ENCODE data around the gene NSUN4.
"Not testable (repeated sequence)": the region's sequence is repeated elsewhere in the genome, so short reads cannot be mapped to it uniquely, and the experiment has no call there.

The NSUN4 gene

DNA sequence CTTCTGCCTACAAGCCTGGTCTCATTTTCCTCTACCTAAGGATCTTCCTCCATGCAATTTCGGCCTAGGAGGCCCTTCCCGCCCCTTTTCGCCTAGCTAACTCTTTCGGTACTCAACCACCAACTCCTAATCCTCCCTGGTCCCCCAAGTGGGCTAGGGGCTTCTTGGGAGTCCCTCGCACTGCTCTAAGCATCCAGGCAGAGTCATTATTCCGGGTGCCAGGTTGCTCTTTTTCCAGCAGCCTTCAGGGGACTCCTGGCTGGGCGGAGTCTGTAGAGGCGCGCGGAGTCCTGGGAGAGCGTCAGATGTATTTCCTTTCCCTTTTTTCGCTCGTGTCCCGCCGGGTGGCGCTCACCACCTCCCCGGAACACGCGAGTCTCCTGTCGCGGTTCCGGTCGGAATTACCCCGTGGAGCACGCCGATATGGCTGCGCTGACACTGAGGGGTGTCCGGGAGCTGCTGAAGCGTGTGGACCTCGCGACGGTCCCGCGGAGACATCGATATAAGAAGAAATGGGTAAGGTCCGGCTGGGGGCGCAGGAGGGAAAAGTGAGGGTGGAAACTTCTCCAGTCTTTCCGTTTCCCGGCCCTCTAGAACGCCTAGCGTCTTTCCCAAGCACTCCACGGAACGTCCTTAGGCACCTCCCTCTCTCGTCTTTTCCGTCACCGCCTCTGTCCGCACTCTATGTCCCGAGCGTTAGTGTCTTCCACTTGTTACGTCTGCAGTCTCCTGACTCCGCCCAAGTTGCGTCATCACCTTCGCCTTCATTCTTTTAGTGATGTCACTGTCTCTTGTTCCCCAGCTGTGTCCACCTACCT lies at the start of gene NSUN4:
Gene NSUN4 (plus strand): TSS at position 404 of the 818 bp plus-strand sequence. CDS start 20 bp downstream, at position 424.
- DNase-seq, result peak; percentile 97

DNA sequence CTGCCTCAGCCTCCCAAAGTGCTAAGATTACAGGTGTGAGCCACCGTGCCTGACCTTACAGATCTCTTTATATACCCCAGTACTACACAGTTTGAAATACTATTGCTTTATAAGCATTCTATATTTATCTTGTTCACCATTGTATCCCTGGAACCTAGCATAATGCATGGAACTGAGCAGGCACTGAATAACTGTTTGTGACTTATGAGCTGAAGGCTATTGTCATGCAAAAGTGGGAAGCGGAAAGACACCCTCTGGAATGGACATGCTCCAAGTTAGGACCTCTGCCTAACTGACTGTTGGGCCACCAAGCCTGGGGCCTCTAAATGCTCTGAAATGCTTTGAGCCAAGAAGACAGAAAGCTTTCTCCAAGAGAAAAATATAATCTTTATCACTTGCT lies 45.3 kb upstream of the NSUN4 start:
- no peak for DNase-seq

DNA sequence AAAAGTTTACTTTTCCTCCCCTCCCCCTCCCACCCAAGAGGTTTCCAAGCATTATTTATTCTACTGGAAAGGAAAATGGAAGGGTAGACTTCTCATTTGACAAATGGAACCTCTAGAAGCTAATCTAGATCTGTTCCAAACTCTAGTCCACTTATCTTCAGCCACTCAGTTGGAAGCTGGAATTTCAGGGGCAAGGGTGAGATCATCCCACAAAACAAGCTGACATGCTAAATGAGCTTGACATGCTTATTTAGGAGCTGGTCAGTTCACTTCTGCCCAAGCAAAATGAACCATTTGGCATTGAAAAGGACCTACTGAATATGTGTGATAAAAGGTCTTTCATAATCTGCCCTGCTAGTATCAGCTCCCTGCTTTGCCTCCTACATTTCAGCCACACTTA lies 42.2 kb upstream of the NSUN4 start:
- DNase-seq, result no peak

DNA sequence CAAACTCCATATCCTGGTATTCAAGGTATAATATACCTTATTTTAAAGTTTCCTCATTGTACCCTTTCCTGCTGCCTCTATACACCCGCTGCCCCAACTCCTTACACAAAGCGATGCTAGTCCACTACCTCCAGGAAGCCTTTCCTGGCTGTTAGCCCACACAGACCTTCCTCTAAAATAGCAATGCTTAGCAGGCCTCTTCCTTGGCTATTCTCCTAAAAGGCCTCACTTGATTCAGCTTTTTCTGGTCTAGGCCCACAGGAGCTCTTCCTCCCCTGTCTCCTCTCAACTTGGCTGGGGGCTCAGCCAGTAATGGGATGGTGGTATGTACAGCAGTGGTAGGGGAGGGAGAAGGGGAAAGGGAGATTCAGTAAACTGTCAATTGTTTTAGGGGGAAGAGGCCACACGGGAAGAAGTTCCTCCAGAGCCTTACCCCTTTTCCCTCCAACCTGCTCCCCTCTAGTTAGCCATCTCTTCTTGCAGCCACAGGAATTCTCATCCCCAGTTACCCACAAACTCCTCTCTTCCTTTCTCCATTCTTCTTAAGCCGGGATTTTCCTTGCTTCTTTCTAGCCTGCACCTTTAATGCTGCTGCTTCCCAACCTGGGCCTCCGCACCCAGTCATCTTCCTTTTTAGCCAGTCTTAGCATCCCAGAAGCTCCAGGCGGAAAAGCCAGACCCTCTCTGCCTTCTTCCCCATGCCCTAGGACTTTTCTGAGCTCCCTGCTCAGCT lies 39.8 kb upstream of the NSUN4 start:
- DNase-seq, result no peak

DNA sequence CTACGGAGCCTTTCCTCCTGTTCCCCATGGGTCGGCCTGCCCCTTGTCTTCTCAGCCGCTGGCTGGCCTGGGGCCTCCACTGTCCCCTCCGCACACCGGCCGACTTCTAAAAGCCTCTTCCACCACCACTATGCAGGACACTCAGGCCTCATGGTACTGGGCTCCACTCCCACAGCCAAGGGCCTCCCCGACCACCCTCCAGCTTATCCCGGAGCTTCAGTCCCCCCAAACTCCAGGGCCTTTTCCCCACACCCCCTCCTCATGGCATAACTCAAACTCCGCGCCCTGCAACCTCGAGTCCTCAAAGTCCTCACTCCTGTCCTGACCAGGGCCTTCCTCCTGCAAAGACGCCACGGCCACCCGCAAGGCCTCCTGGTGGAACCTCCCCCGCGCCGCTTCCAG lies 39.2 kb upstream of the NSUN4 start:
- no peak for DNase-seq

DNA sequence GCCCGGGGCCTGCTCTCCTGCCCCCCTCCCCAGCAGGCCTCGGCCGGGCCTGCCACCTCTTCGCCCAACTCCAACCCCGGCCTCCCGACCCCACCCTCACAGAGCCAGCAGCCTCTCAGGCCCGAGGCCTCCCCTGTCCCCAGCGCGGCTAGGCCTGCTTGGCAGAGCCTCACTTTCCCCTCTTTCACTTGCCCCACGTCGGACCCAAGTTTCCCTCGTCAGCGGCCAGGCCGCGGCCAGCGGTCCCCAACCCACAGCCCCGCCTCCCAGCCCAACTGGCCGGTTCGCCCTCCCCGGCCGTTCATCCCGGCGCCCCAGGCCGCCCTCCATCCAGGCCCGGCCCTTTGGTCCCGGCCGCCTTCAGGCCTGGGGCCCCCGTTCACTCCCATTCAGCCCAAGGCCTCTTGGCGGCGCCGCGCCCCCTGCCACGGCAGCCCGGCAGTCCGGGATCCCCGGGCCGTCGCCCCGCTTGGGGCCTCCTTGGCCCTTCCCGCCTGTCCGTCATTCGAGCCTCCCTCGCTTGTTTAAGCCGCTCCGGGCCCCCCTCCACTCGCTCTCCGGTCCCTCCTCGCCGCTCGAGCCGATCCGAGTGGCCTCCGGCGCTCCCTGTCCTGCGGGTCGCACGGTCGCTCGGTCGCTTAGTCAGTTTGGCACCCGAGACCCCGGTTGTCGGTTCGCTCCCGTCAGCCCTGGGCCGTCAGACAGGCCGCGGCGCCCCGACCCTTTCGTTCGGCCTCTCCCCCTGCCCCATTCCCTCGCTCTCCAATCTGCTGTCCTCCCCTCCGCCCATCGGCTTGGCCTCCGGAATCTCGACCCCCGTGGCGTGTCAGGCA lies 38.6 kb upstream of the NSUN4 start:
- no peak for DNase-seq

DNA sequence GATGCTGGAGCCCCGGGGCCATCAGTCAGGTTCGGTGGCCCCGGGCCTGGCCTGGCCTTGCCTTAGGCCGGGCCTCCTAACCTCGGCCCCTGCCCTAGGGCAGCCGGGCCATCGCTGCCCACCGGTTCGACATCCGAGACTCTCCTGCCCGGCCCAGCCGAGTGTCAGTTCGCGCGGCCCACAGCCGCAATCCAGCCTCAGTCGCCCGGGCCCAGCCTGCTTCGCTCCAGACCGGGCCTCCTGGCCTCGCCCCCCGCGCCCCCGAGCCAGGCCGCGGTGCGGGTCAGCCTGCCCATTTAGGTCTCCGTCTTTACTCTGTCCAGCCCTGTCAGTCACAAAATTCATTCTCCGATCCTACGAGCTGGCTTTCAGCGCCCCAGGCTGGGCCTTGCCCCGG lies 38.0 kb upstream of the NSUN4 start:
- no peak for DNase-seq

DNA sequence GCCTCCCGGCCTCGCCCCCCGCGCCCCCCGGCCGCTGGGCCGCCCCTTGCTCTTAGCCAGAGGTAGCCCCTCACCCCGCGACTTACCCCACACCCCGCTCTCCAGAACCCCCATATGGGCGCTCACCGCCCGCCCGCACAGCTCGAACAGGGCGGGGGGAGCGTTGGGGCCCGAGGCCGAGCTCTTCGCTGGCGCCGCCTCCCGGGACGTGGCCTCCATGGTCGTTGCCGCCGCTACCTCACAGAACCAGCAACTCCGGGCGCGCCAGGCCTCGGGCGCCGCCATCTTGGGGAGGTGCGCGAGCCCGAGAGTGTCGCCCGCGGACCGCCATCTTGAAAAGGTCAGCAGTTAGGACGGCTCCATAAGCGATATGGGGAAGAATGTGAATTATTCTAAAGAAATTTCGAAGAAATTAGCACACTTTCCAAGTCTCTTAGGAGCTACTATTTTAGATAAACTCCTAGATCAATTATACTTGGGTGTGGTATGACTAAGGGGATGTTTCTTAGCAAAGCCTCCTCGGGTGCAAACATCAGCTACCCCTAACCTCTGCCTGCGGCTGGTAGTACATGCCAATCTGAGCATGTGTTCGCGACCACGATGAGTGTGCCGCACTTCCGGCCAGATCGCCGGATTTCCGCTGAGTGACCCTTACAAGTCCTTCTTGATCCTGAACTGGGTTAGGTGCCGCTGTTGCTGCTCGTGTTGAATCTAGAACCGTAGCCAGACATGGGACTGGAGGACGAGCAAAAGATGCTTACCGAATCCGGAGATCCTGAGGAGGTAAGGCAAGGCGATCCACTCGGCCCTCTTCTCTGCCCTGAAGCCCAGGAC lies 37.4 kb upstream of the NSUN4 start, which contains the start of the genes LRRC41 and UQCRH:
Gene LRRC41 (minus strand): TSS at position 579 of the 834 bp plus-strand sequence. CDS start 294 bp downstream, at position 285.
Gene UQCRH (plus strand): TSS at position 661 of the 834 bp plus-strand sequence. CDS start 69 bp downstream, at position 730.
- peak; percentile 98 for DNase-seq

DNA sequence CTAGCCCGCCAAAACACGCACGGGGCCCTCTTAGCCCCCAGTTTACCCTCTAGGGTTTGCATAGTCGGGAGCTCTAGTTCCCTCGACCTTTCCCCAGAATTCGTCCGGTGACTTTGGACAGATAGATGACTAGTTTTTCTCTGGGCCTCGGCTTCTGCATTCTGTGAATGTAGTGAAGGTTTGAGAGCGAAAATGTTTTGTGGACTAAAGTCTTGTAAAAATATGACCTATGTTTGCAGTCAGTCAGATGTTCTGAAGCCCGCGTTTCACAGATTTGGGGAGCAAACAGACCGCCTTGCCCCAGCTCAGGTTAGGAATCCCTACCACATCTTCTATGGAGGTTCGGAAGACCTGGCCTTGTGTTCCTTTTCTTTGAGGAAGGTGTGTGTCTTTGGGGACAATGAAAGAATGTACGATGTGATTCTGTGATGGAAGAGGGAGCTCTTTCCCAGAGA lies 36.7 kb upstream of the NSUN4 start:
- DNase-seq, result peak; percentile 29

DNA sequence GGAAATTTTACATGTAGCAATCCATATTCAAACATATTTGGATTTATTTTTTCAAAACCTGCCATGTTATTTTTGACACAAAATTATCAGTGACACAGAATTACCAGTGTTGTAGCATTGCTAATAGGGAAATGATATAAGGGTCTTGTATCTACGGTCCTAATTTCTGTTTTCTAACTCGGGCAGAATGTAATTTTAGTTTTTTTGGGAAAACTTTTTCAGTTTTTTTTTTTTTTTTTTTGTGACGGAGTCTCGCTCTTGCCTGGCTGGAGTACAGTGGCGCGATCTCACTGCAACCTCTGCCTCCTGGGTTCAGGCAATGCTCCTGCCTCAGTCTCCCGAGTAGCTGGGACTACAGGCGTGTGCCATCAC lies 34.5 kb upstream of the NSUN4 start:
- DNase-seq, result no peak

DNA sequence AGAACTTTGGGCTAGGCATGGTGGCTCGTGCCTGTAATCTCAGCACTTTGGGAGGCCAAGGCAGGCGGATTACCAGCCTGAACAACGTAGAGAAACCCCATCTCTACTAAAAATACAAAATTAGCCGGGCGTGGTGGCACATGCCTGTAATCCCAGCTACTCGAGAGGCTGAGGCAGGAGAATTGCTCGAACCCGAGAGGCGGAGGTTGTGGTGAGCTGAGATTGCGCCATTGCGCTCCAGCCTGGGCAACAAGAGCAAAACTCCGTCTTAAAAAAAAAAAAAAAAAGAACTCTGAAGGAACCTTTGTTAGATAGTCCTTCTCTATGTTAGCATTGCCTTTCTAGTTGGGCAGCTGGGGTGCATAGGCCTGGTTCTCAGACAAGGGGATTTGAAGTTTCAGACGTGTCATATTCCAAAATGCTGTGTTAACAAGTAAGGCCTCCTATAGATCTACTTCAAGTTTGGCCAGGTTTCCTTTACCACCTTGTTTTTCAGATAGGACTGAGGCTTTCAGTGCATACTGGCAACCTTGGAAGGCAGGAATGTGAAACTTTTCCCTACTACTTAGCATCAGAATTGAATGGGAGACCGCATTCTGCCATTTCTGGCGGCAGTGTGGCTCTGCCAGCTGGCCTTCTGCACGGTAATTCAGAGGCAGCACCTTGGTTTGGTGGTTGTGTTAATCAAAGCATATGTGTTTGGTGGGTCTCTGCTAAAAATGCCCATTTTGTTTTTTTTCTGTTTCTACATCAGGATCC lies 31.0 kb upstream of the NSUN4 start:
- no peak for DNase-seq

DNA sequence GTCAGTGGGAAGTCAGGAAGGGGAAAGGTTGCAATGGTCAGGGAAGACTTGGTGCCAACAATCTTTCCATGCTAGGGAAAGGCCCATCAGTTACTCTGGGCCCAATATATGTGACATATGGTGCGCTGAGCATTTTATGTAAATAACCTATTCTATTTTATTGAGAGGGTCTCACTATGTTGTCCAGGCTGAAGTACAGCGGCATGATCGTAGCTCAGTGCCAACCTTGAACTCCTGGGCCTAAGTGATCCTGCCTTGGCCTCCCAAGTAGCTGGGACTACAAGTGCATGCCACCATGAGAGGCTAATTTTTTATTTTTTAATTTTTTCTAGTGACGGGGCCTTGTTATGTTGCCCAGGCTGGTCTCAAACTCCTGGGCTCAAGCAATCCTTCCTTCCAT lies 30.3 kb upstream of the NSUN4 start:
- no peak for DNase-seq

DNA sequence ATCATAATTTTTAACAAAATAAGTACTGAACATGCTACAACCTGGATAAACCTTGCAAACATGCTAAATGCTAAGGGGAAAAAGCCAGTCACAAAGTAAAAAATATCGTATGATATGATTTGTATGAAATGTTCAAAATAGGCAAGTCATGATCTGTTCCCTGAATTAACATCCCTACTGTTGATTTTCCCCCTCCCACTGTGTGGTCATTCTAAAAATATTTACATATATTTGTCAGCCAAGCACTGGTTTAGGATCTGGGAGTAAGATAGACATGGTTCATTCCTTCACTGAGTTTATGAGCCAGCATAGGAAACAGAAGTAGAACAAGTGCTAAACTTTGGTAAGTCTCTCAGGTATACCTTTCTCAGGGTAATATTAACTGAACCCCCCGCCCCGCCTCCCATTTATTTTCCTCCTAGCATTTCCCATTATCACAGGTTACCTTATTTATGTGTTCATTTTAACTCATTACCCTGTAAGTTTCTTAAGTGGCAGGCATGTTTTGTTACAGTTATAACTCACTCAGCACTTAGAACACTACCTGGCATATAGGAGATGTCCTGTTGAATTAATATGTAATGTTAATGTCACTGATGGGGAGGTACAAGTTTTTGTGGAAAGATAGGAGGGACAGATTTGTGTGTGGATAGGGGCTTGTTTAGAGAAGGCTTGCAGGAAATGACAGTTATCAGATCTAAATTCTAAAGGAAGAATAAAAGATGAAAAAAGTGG lies 24.8 kb upstream of the NSUN4 start:
- no peak for DNase-seq

DNA sequence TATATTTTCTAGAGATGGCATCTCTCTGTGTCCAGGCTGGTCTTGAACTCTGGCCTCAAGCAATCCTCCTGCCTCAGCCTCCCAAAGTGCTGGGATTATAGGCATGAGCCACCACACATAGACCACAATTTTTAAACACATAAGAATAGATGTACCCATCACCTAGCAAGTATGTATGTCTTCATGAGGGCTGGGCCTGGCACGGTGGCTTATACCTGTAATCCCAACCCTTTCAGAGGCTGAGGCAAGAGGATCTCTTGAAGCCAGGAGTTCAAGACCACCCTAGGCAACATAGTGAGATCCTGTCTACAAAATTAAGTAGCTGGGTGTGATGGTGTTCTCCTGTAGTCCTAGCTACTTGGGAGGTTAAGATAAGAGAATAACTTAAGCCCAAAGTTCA lies 23.3 kb upstream of the NSUN4 start:
- DNase-seq, result no peak

DNA sequence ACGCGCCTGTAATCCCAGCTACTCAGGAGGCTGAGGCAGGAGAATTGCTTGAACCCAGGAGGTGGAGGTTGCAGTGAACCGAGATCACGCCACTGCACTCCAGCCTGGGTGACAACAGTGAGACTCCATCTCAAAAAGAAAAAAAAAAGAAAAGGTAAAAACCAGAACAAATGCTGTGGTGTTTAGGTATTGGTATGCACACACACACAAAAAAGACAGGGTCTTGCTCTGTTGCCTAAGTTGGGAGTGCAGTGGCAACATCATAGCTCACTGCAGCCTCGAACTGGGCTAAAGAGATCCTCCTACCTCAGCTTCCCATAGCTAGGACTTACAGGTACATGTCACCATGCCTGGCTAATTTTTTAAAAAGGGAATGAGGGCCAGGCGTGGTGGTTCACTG lies 21.3 kb upstream of the NSUN4 start:
- not testable (repeated sequence) for DNase-seq

DNA sequence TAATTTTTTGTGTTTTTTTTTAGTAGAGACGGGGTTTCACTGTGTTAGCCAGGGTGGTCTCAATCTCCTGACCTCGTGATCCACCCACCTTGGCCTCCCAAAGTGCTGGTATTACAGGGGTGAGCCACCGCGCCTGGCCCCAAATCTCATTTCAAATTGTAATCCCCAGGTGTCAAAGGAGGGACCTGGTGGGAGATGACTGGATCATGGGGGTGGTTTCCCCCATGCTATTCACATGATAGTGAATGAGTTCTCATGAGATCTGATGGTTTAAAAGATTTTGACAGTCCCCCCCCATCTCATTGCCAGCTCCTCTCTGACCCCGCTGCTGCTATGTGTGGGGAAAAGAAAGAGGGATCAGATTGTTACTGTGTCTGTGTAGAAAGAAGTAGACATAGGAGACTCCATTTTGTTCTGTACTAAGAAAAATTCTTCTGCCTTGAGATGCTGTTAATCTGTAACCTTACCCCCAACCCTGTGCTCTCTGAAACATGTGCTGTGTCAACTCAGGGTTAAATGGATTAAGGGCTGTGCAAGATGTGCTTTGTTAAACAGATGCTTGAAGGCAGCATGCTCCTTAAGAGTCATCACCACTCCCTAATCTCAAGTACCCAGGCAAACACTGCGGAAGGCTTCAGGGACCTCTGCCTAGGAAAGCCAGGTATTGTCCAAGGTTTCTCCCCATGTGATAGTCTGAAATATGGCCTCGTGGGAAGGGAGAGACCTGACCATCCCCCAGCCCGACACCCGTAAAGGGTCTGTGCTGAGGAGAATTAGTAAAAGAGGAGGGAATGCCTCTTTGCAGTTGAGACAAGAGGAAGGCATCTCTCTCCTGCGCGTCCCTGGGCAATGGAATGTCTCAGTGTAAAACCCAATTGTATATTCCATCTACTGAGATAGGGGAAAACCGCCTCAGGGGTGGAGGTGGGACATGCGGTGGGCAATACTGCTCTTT lies 20.4 kb upstream of the NSUN4 start:
- not testable (repeated sequence) for DNase-seq

DNA sequence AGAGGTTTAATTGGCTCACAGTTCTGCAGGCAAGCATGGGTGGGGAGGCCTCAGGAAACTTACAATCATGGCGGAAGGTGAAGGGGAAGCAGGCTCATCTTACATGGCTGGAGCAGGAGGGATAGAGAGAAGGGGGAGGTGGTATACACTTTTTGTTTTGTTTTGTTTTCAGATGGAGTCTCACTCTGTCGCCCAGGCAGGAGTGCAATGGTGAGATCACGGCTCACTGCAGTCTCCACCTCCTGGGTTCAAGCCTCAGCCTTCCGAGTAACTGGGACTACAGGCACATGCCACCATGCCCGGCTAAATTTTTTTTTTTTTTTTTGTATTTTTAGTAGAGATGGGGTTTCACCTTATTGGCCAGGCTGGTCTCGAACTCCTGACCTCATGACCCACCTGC lies 18.4 kb upstream of the NSUN4 start:
- not testable (repeated sequence) for DNase-seq

DNA sequence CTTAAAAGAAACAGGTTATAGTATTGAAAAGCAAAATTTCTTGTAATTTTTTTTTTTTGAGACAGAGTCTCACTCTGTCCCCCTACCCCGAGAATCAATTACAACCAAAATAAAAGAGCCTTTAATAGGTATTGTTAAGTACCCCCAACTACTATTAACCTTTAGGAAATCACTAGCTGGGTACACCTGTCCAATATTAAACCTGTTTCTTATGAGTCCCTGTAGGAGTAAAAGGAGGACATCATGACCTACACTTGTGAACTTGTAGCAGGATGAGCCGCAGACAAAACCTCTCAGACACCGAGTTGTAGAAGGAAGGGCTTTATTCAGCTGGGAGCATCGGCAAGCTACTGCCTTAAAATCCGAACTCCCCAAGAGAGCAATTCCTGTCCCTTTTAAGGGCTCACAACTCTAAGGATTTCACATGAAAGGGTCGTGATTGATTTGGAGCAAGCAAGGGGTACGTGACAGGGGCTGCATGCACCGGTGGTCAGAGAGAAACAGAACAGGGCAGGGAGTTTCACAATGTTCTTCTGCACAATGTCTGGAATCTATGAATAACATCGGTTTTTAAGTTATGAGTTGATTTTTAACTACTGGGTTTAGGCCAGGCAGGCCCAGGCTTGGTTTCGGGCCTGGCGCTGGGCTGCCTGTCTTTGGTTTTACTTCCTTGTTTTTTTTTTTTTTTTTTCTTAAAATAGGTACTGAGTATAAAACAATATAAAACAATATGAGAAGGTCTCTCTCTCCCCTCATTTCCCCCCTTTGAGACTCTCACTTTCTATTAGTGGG lies 15.1 kb upstream of the NSUN4 start:
- not testable (repeated sequence) for DNase-seq

DNA sequence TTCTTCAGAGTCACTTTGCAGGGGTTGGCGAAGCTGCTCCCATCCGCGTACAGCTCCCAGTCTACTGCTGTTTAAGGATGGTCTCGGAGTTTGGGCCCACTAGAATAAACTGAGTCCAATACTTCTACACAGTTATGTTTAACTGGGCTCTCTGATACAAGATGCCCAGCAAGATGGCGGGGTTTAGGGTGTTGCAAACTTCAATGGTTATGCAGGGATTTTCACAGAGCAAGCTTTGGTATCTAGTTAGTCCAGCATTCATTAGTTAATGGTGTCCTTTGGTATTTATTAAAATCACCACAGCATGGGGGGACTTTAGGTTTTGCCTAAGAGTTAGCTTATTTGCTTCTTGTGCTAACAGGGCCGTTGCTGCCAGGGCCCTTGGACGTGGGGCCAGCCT lies 12.4 kb upstream of the NSUN4 start:
- DNase-seq, result not testable (repeated sequence)

Measured in NCI-H2029 (cell line).